Right lung (tissue), 5 donors: ENCODE measurements around the gene COL13A1. TPM values are rescaled to one million over a fixed set of nuclear protein-coding genes. Genes with fewer than 3 reads are reported as not detected.

Experiments
- DNase-seq, 2 donors: peaks; one replicate each; pipeline ENCODE4 v3.0.0-alpha.2; 2013
- polyA plus RNA-seq, 5 donors: library from polyadenylated mRNA; unstranded; fragments of 120-200 nt; gene quantifications; one replicate each; pipeline versions ENCODE4 v1.2.1 to v1.2.3, GENCODE V29; 2013; ENCODE audit warnings: inconsistent platforms in 1 of 5, low replicate concordance in 1 of 5; ENCODE audit not compliant: insufficient read length in 5 of 5, insufficient read depth in 1 of 5

The COL13A1 gene
- polyA plus RNA-seq, 5 donors: 46.8 to 71.2 (median 53.4) TPM

GRCh38 chr10:69885379-69886013, 83.8 kb downstream of the COL13A1 start:
- no peak for DNase-seq

- no peak for DNase-seq
Observed at GRCh38 chr10:69888882-69889584, 87.3 kb downstream of the COL13A1 start.

- DNase-seq: no peak
Observed at GRCh38 chr10:69890065-69890847, 88.5 kb downstream of the COL13A1 start.

GRCh38 chr10:69891057-69891617, 89.4 kb downstream of the COL13A1 start:
- no peak for DNase-seq

- DNase-seq: no peak
Observed at GRCh38 chr10:69892406-69892805, 90.7 kb downstream of the COL13A1 start.

- DNase-seq: no peak
Observed at GRCh38 chr10:69892816-69893215, 91.1 kb downstream of the COL13A1 start.

- no peak for DNase-seq
Observed at GRCh38 chr10:69893271-69893900, 91.7 kb downstream of the COL13A1 start.

- DNase-seq: no peak
Observed at GRCh38 chr10:69894156-69894555, 92.5 kb downstream of the COL13A1 start.

GRCh38 chr10:69895759-69896158, 94.1 kb downstream of the COL13A1 start:
- no peak for DNase-seq

- DNase-seq: no peak
Observed at GRCh38 chr10:69896606-69897231, 95.0 kb downstream of the COL13A1 start.

GRCh38 chr10:69897432-69897831, 95.7 kb downstream of the COL13A1 start:
- no peak for DNase-seq

- no peak for DNase-seq
Observed at GRCh38 chr10:69897999-69898398, 96.3 kb downstream of the COL13A1 start.

GRCh38 chr10:69898524-69898923, 96.8 kb downstream of the COL13A1 start:
- no peak for DNase-seq

- DNase-seq: no peak
Observed at GRCh38 chr10:69898941-69899340, 97.2 kb downstream of the COL13A1 start.

GRCh38 chr10:69899727-69900595, 98.3 kb downstream of the COL13A1 start:
- no peak for DNase-seq

- no peak for DNase-seq
Observed at GRCh38 chr10:69901022-69901421, 99.3 kb downstream of the COL13A1 start.

- no peak for DNase-seq
Observed at GRCh38 chr10:69901628-69902505, 100.2 kb downstream of the COL13A1 start.

GRCh38 chr10:69902835-69903535, 101.3 kb downstream of the COL13A1 start:
- DNase-seq: no peak

GRCh38 chr10:69904533-69904932, 102.8 kb downstream of the COL13A1 start:
- no peak for DNase-seq
